Body of pancreas (tissue), 4 donors: ENCODE measurements around the gene RPH3AL. TPM values are rescaled to one million over a fixed set of nuclear protein-coding genes. Genes with fewer than 3 reads are reported as not detected.
A peak's percentile ranks its signal among the peaks of the same experiment; 100 is the strongest.
"Not testable (repeated sequence)": the region's sequence is repeated elsewhere in the genome, so short reads cannot be mapped to it uniquely, and the experiment has no call there.

Experiments used
- ATAC-seq: fragments of 150-250 bp; one replicate; pipeline ENCODE4 v1.9.1; 2016
- DNase-seq, 4 donors: peaks; one replicate each; pipeline ENCODE4 v3.0.0-alpha.2; 2019
- H3K27ac ChIP-seq, 4 donors: fragments of 200-600 bp; sonication (generic); 1 replicate in 3 of 4; 2 replicates in 1 of 4; pipeline versions ENCODE4 v1.5.1 to v1.6.1; 2016 to 2019; ENCODE audit warnings: mild to moderate bottlenecking in 1 of 4, mixed read lengths in 1 of 4, moderate library complexity in 1 of 4
- H3K27me3 ChIP-seq, 2 donors: fragments of 200-600 bp; sonication (generic); one replicate each; pipeline ENCODE4 v1.6.0; 2016; ENCODE audit warnings: mild to moderate bottlenecking in 1 of 2
- H3K36me3 ChIP-seq, 2 donors: fragments of 200-600 bp; sonication (generic); replicated peaks in 1 of 2; 2 replicates each; pipeline ENCODE4 v1.5.1; 2016; ENCODE audit warnings: low read depth in 2 of 2; ENCODE audit not compliant: insufficient read depth in 1 of 2
- H3K4me1 ChIP-seq: fragments of 200-600 bp; sonication (generic); one replicate; pipeline ENCODE4 v1.6.0; 2016
- H3K4me3 ChIP-seq, 2 donors: fragments of 200-600 bp; sonication (generic); 1 replicate in 1 of 2; 2 replicates in 1 of 2; pipeline ENCODE4 v1.5.1; 2016 to 2019
- H3K9me3 ChIP-seq, 3 donors: fragments of 200-600 bp; sonication (generic); 1 replicate in 2 of 3; 2 replicates in 1 of 3; pipeline ENCODE4 v1.5.1; 2016
- POLR2A ChIP-seq, 3 donors: fragments of 450-650 bp; IDR thresholded peaks; one replicate each; pipeline ENCODE4 v1.6.1; 2016; ENCODE audit warnings: antibody characterized with exemption in 3 of 3, mild to moderate bottlenecking in 2 of 3
- WGBS, 2 donors: methylation state at CpG; one replicate each; pipeline ENCODE4 v1.1.5; 2017; 5-methylcytosine and 5-hydroxymethylcytosine counted together
- intact Hi-C: fragments of 100-400 bp; cut with DNase I; formaldehyde crosslinking; loops from one replicate; pipeline ENCODE4 v1.15.1; 2023
- total RNA-seq, 2 donors: library from RNA; depleted of rRNA; stranded (reverse); fragments of >200 nt; gene quantifications; one replicate each; pipeline ENCODE4 v1.1.0, GENCODE V29; 2016
- TF ChIP-seq, protein P1 (sequence below), 7 experiments: fragments of 450-650 bp in 4 of 7; fragments of 200-600 bp in 3 of 7; sonication (generic) in 3 of 7; IDR thresholded peaks; one replicate each; pipeline ENCODE4 v1.5.1; 2016 to 2019; ENCODE audit warnings: antibody characterized with exemption in 7 of 7

RPH3AL gene
- total RNA-seq, 2 donors from 2014 or later: 77.1 to 89.5 TPM

DNA sequence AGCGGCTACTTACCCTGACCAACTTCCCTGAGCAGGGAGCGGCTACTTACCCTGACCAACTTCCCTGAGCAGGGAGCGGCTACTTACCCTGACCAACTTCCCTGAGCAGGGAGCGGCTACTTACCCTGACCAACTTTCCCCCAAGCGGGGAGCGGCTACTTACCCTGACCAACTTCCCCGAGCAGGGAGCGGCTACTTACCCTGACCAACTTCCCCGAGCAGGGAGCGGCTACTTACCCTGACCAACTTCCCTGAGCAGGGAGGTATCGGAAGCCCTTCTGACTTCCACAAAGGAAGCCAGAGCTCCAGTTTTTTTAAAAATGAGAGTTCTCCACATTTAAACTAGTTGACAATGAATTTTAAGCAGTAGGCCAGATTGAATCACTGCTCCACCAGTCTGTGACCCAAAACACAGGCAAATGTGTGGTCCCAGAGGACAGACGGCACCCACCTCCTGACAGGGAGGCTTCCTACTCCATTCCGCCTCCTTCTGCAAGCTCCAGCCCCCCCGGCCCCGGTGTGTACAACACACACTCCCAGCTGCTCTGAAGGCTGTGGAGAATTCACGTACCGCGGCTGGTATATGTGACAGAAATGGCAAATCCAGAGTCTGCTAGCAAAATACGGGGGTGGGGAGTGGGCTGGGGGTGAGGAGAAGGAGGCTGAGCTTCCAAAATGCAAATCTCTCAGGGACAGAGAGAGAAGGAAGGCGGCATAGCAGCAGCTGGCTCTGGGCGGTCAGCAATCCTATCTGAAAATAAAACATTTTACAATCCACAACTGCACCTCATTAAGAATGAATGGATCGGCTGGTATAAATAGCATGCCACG, 118.2 kb downstream of the RPH3AL start:
- H3K4me3 ChIP-seq: not testable (repeated sequence)

DNA sequence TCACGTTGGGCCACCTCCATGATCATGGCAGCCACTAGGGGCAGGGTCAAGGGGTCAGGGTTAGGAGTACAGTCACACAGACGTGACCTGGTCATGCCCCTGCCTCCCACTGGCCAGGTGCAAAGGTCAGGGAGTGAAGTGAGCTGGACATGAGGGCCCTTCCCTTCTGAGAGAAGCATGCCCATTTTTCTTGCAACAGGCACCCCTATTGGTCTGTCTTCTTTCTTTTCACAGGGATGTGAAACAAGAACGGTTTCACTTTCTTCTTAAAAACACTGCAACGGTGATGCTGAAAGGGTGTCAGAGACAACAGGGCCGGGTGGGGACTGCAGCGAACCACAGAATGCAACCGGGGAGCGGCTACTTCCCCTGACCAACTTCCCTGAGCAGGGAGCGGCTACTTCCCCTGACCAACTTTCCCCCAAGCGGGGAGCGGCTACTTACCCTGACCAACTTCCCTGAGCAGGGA, 119.1 kb downstream of the RPH3AL start:
- TF ChIP-seq, protein P1, sequence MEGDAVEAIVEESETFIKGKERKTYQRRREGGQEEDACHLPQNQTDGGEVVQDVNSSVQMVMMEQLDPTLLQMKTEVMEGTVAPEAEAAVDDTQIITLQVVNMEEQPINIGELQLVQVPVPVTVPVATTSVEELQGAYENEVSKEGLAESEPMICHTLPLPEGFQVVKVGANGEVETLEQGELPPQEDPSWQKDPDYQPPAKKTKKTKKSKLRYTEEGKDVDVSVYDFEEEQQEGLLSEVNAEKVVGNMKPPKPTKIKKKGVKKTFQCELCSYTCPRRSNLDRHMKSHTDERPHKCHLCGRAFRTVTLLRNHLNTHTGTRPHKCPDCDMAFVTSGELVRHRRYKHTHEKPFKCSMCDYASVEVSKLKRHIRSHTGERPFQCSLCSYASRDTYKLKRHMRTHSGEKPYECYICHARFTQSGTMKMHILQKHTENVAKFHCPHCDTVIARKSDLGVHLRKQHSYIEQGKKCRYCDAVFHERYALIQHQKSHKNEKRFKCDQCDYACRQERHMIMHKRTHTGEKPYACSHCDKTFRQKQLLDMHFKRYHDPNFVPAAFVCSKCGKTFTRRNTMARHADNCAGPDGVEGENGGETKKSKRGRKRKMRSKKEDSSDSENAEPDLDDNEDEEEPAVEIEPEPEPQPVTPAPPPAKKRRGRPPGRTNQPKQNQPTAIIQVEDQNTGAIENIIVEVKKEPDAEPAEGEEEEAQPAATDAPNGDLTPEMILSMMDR (IDR thresholded peaks at IDR 0.05): no peak
- TF ChIP-seq POLR2A (IDR thresholded peaks at IDR 0.05): no peak
- Histone ChIP-seq H3K27ac (peak overlapping the region in 3 of 4 donors; percentile 12 to 59 (median 44)), H3K27me3 (no peaks in the 10 kb centered on the region), H3K4me1 (no peaks in the 10 kb centered on the region), H3K36me3 (no peaks in the 10 kb centered on the region), H3K9me3 (no peaks in the 10 kb centered on the region), H3K4me3 (no peak overlapping the region)
- DNase-seq (peak in 2 of 4 donors; percentile 6 to 8), ATAC-seq (no peak)
- WGBS, 2 donors: 59 to 70% methylated on average over 3 to 10 of the region's 11 CpGs
- intact Hi-C loops: no loop called here

More for the DNA sequence above, 118.2 kb downstream of the RPH3AL start:
- H3K27me3 ChIP-seq, ATAC-seq, intact Hi-C loops, H3K9me3 ChIP-seq, H3K4me1 ChIP-seq, H3K36me3 ChIP-seq: not testable (repeated sequence)
- DNase-seq: peak in 2 of 4 donors; percentile 3 to 10
- H3K27ac ChIP-seq: peak overlapping the region in 1 of 4 donors; percentile 41
- 73 to 80% methylated on average over 15 to 19 of the region's 23 CpGs for WGBS, 2 donors

DNA sequence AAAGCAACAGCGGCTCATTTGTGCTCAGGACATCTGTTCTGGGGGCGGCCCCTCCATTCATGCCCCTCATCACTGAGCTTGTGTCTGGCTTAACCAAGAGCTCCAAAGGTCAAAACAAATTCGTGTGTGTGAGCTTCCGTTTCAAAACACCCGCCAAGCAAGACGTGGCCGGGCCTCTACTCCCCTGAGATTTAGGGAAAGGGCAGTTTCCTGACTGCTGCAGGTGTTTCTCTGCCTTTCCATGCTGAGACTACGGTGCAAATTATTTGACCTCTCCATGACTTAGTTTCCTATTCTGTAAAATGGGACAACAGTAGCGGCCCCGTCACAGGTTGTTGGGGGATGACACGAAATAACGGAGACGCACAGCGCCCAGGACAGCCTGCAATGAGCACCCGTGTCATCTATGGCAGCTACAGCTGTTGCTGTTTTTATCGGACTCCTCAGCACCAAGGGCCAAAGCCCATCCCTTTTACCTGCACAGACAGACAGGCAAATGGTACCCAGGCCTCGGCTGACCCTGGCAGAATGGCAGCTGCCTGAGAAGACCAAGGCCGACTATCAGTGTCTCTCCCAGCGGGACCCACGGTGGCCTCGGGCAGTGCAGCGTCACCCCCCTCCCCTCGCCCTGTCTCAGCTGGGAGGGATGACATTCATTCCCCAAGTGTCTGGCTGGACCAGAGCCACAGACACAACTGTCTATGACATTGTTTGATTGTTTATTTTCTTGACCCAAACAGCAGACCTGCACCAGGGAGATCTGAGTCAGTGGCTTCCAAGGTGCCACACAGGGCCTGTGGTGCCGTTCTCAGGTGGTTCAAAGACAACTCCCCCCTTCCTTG, 120.4 kb downstream of the RPH3AL start:
- 74 to 81% methylated on average over 23 to 24 of the region's 24 CpGs for WGBS, 2 donors
- peak overlapping the region in 1 of 4 donors; percentile 59 for H3K27ac ChIP-seq

DNA sequence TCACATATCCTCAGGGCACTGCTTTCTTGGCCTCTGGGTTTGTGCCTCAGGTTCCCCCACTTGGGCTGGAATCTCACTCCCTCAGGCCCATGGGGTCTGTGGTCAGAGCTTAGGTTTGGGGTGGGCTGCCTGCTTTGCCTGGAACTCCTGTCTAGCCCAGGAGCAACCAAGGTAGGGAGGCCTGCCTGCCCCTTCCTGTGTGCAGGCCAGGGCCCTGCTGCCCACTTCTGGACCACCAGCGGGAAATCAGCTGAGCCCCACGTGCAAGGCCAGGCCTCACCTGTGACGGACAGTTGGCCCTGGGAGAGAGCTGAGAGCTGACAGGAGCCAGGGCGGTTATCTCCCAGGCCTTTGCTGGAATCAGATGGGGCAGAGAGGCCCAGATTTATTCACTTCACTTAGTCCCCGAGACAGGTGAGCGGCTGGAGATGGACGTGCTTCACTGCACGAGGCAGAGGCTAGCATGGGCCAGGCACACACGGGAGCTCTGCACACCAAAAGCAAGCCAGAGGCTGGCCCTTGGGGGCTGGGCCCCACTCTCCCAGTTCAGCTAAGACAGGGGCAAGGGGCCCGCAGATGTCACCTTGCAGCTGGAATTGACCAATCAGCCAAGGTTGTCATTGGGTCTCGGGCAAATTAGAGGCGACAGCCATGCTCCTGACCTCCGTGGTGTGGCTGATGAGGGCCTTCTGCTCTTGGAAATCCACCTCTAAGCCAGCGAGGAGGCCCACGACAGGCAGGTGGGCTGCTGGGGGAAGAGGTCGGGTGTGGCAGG, 121.2 kb downstream of the RPH3AL start:
- DNase-seq (peak in 2 of 4 donors; percentile 4 to 10), ATAC-seq (no peak)
- Histone ChIP-seq H3K36me3 (no peaks in the 10 kb centered on the region), H3K27me3 (no peaks in the 10 kb centered on the region), H3K9me3 (no peaks in the 10 kb centered on the region), H3K27ac (no peak overlapping the region), H3K4me1 (no peaks in the 10 kb centered on the region), H3K4me3 (no peak overlapping the region)
- intact Hi-C loops: no loop called here
- 75 to 77% methylated on average over 4 to 16 of the region's 16 CpGs for WGBS, 2 donors
- TF ChIP-seq, protein P1 (IDR thresholded peaks at IDR 0.05): no peak
- no peak for TF ChIP-seq POLR2A (IDR thresholded peaks at IDR 0.05)

More for the DNA sequence above, 120.4 kb downstream of the RPH3AL start:
- H3K9me3 ChIP-seq: no peaks in the 10 kb centered on the region
- ATAC-seq (peak; percentile 16), DNase-seq (peak in 2 of 4 donors; percentile 9 to 24)
- H3K27me3 ChIP-seq: no peaks in the 10 kb centered on the region
- intact Hi-C loops: no loop called here
- no peaks in the 10 kb centered on the region for H3K4me1 ChIP-seq
- TF ChIP-seq, protein P1 (IDR thresholded peaks at IDR 0.05): no peak
- no peak for TF ChIP-seq POLR2A (IDR thresholded peaks at IDR 0.05)
- no peaks in the 10 kb centered on the region for H3K36me3 ChIP-seq
- H3K4me3 ChIP-seq: no peak overlapping the region
